ENCODE results near the gene GPR17.
A peak's percentile ranks its signal among the peaks of the same experiment; 100 is the strongest.

GPR17 gene

GRCh38 chr2:127676906-127677305 lies 31.0 kb downstream of the GPR17 start:
- no peak for DNase-seq (ENCODE audit: low spot score)
- in situ Hi-C loops (cut with MboI; ENCODE audit: low sequenced_read_pairs, unreplicated experiment): no loop called here
- no peak for TF ChIP-seq CTCF (IDR thresholded peaks at IDR 0.05; ENCODE audit: borderline replicate concordance, control extremely low read depth, extremely low read depth, insufficient read depth, missing control alignments)

- DNase-seq (ENCODE audit: low spot score): no peak
- in situ Hi-C loops (cut with MboI; ENCODE audit: low sequenced_read_pairs, unreplicated experiment): no loop called here
- no peak for TF ChIP-seq CTCF (IDR thresholded peaks at IDR 0.05; ENCODE audit: borderline replicate concordance, control extremely low read depth, extremely low read depth, insufficient read depth, missing control alignments)
Observed at GRCh38 chr2:127678531-127678930, 32.6 kb downstream of the GPR17 start.

GRCh38 chr2:127678991-127679390 lies 33.0 kb downstream of the GPR17 start:
- no peak for TF ChIP-seq CTCF (IDR thresholded peaks at IDR 0.05; ENCODE audit: borderline replicate concordance, control extremely low read depth, extremely low read depth, insufficient read depth, missing control alignments)
- DNase-seq (ENCODE audit: low spot score): peak; percentile 20
- in situ Hi-C loops (cut with MboI; ENCODE audit: low sequenced_read_pairs, unreplicated experiment): no loop called here

- DNase-seq (ENCODE audit: low spot score): peak; percentile 31
- in situ Hi-C loops (cut with MboI; ENCODE audit: low sequenced_read_pairs, unreplicated experiment): no loop called here
- no peak for TF ChIP-seq CTCF (IDR thresholded peaks at IDR 0.05; ENCODE audit: borderline replicate concordance, control extremely low read depth, extremely low read depth, insufficient read depth, missing control alignments)
Observed at GRCh38 chr2:127679680-127680361, 33.9 kb downstream of the GPR17 start.

- peak; percentile 19 for DNase-seq (ENCODE audit: low spot score)
- in situ Hi-C loops (cut with MboI; ENCODE audit: low sequenced_read_pairs, unreplicated experiment): no loop called here
Observed at GRCh38 chr2:127680706-127681287, 34.8 kb downstream of the GPR17 start.

GRCh38 chr2:127681288-127681804 lies 35.4 kb downstream of the GPR17 start:
- no peak for TF ChIP-seq CTCF (IDR thresholded peaks at IDR 0.05; ENCODE audit: borderline replicate concordance, control extremely low read depth, extremely low read depth, insufficient read depth, missing control alignments)
- in situ Hi-C loops (cut with MboI; ENCODE audit: low sequenced_read_pairs, unreplicated experiment): no loop called here
- DNase-seq (ENCODE audit: low spot score): peak; percentile 30

More at GRCh38 chr2:127680706-127681287, 34.8 kb downstream of the GPR17 start:
- no peak for TF ChIP-seq CTCF (IDR thresholded peaks at IDR 0.05; ENCODE audit: borderline replicate concordance, control extremely low read depth, extremely low read depth, insufficient read depth, missing control alignments)
